GM12891 (cell line): ENCODE data around the gene ERICH2.

Experiments
- POLR2A ChIP-seq: IDR thresholded peaks from 2 replicates; pipeline ENCODE4 v1.6.1; 2011; ENCODE audit warnings: low read depth, low read length, control low read depth
- POLR2AphosphoS5 ChIP-seq: IDR thresholded peaks from 2 replicates; pipeline ENCODE4 v1.6.1; 2011; ENCODE audit warnings: low read depth, low read length, control low read depth

DNA sequence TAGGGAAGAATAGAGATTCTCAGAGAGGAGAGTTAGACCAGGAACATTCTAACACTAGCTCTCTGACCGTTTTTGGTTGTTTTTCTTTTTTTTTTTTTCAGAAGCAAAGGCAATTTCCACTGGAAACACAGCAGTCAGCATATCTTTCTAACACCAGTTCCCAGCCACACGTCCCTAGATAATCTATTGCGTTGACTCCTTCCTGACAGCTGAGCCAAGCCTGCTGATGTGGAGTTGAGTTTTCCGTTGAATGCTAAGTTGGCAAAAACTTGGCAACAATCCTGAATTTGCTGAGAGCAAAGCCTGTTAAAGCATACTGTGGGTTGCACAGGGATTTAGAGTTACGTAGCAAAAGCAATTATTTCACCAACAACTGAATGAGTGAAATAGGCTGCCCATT, 65.8 kb downstream of the ERICH2 start:
- no peak for TF ChIP-seq POLR2AphosphoS5
- no peak for TF ChIP-seq POLR2A
